ENCODE measurements around the gene PRR14.

PRR14 gene

GRCh38 chr16:30698139-30698815 is 47.5 kb downstream of the PRR14 start (continued):
- TF ChIP-seq ZNF175 (tag by site-specific recombination; IDR thresholded peaks at IDR 0.05) (no peak), SP3 (tag by site-specific recombination; IDR thresholded peaks at IDR 0.05) (peak; percentile 98), ZNF639 (tag by site-specific recombination; IDR thresholded peaks at IDR 0.05) (peak; percentile 99), ZBTB21 (tag by site-specific recombination; IDR thresholded peaks at IDR 0.05) (peak; percentile 82), ZNF660 (tag by site-specific recombination; IDR thresholded peaks at IDR 0.05) (peak; percentile 93), ZNF24 (tag by site-specific recombination; IDR thresholded peaks at IDR 0.05) (peak; percentile 98), ZNF16 (tag by site-specific recombination; IDR thresholded peaks at IDR 0.05; ENCODE audit: low read depth) (no peak), OVOL3 (tag by site-specific recombination; IDR thresholded peaks at IDR 0.05) (peak; percentile 93), ZNF549 (tag by site-specific recombination; IDR thresholded peaks at IDR 0.05) (no peak), ZNF580 (tag by site-specific recombination; IDR thresholded peaks at IDR 0.05) (peak; percentile 99), ZNF341 (tag by site-specific recombination; IDR thresholded peaks at IDR 0.05; ENCODE audit: low read depth) (peak; percentile 91), ZNF280C (tag by site-specific recombination; IDR thresholded peaks at IDR 0.05) (no peak), ZNF202 (tag by site-specific recombination; IDR thresholded peaks at IDR 0.05; ENCODE audit: borderline replicate concordance) (no peak), SALL2 (tag by site-specific recombination; IDR thresholded peaks at IDR 0.05; ENCODE audit: borderline replicate concordance) (no peak), ZNF571 (tag by site-specific recombination; IDR thresholded peaks at IDR 0.05) (no peak), ZNF391 (tag by site-specific recombination; IDR thresholded peaks at IDR 0.05; ENCODE audit: borderline replicate concordance, low read depth) (peak; percentile 96), KLF8 (tag by site-specific recombination; IDR thresholded peaks at IDR 0.05) (peak; percentile 99), ZNF843 (tag by site-specific recombination; IDR thresholded peaks at IDR 0.05) (peak; percentile 96), KLF9 (tag by site-specific recombination; IDR thresholded peaks at IDR 0.05; ENCODE audit: low read depth) (peak; percentile 99), ZNF529 (tag by site-specific recombination; IDR thresholded peaks at IDR 0.05; ENCODE audit: insufficient replicate concordance) (no peak), AEBP2 (tag by site-specific recombination; IDR thresholded peaks at IDR 0.05; ENCODE audit: borderline replicate concordance) (no peak; the same call in 1 of the 2 replicates), ZSCAN30 (tag by site-specific recombination; IDR thresholded peaks at IDR 0.05) (peak; percentile 93), REST (tag by site-specific recombination; IDR thresholded peaks at IDR 0.05) (peak; percentile 52; the same call in 1 of the 2 replicates), ZNF629 (tag by site-specific recombination; IDR thresholded peaks at IDR 0.05) (peak; percentile 93), KLF16 (tag by site-specific recombination; IDR thresholded peaks at IDR 0.05) (peak; percentile 100), ZNF404 (tag by site-specific recombination; IDR thresholded peaks at IDR 0.05) (no peak), ZNF837 (tag by site-specific recombination; IDR thresholded peaks at IDR 0.05) (no peak; the same call in 1 of the 2 replicates), GLI4 (tag by site-specific recombination; IDR thresholded peaks at IDR 0.05) (peak; percentile 95), HOXC10 (CRISPR knock-in tag; IDR thresholded peaks at IDR 0.05) (no peak; the same call in 1 of the 2 replicates), PBX3 (CRISPR knock-in tag; IDR thresholded peaks at IDR 0.05) (peak; percentile 82), WT1 (tag by site-specific recombination; IDR thresholded peaks at IDR 0.05) (peak; percentile 83)
